GDM1 (cell line): Measurements from ENCODE around the gene MAPK9.
A peak's percentile ranks its signal among the peaks of the same experiment; 100 is the strongest.
"Not testable (repeated sequence)": the region's sequence is repeated elsewhere in the genome, so short reads cannot be mapped to it uniquely, and the experiment has no call there.

Source experiments
- DNase-seq: peaks from one replicate; lab custom pipeline; 2025; lab: John Stamatoyannopoulos, UW

The MAPK9 gene

DNA sequence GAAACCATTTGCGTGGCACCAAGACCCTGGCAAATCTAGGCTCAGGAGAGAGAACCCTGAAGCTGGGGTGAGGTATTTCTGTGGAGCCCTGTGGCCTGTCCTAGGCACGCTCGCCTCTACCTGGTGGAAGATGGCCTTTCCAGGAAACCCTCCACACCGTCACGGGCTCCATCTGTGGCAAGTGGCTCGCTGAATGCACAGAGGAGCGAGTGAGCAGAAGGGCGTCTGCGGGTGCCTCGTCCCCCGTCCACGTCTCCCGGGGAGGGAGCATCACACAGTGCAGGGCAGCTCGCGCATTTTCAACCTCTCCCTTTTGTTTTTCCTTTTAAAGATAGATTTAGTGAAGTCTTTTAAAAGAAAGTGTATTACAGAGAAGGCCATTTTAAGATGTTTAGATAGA lies 57.6 kb downstream of the MAPK9 start:
- no peak for DNase-seq

DNA sequence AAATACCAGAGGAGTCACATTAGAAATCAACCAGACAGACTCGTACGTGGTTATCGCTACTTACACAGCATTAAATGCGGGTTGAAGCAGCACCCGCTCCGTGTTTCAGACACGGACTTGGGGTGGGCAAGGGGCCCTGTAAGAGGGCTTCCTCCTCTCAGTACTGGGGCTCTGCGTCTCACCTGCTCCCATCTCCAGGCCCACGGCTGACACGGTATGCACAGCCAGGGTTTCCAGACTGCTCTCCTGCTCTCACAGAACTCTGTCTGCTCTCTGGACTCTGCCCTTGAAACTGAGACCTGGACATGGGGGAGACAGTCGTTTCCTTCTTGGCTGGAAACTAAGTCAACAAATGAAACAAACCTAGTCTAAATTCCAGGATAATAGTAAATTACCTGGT lies 58.2 kb downstream of the MAPK9 start:
- DNase-seq, result no peak

DNA sequence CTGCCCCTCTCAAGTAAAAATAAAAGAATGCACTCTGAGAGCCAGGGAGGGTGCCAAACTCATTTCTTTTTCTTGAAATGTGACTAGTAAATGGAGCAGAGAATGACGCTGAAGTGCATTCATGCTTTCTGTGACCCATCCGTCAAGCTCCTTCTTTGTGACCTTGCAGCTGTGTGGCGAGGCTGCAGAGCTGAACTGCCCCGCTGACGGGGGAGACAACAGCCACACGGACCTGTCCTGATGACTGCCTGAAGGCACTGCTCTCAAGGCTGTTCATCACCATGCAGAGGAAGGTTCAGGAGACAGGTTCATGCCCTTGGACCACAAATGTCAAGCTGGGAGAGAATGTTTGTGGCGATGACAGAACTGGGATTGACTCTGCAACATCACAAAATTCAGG lies 61.9 kb downstream of the MAPK9 start:
- DNase-seq, result no peak

DNA sequence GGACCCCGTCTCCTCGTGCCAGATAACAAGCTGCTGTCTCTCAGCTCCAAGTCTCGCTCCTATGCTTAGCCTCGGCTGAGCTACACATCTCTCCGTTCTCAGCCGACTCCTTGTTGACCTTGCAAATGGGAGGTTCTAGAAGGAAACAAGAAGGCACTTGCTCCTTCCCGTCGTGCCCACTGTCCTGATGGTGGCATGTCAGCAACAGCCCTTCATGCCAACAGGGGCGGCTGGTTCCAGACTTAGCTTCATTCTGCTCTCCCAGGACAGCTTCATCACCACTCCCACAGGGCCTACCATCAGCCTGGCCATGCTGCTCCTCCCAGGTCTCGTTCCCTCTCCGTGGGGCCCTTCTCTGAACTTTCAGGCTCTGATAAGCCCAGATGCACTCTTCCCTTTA lies 69.8 kb downstream of the MAPK9 start:
- no peak for DNase-seq

DNA sequence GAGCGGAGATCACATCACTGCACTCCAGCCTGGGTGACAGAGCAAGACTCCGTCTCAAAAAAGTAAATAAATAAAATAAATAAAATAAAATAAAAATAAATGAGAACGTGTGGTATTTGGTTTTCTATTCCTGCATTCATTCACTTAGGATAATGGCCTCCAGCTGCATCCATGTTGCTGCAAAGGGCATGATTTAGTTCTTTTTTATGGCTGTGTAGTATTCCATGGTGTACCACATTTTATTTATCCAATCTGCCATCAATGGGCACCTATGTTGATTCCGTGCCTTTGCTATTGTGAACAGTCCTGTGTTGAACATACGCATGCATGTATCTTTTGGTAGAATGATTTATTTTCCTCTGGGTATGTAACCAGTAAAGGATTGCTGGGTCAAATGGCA lies 74.1 kb downstream of the MAPK9 start:
- DNase-seq, result no peak

DNA sequence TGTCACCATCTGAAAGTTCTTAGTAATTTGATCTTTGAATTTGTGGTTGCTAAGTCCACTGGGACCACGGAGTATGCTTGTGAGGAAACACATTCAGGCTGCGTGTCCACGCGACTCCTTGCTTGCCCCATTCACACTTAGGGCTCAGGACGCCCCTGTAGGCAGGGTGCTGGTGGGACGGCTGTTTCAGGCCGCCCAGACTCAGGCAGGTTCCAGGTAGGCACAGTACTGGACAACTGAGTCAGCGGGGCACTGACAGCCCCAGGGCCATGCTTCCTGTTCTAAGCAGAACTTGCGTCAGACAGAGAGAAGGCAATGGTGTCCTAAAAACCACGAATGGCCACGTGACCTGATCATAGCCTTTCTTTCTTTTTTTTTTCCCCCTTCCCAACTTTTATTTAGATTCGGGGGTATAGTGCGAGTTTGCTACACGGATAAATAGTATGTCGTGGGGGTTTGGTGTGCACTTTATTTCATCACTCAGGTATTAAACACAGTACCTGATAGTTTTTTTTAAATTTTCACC lies 75.2 kb downstream of the MAPK9 start:
- no peak for DNase-seq

DNA sequence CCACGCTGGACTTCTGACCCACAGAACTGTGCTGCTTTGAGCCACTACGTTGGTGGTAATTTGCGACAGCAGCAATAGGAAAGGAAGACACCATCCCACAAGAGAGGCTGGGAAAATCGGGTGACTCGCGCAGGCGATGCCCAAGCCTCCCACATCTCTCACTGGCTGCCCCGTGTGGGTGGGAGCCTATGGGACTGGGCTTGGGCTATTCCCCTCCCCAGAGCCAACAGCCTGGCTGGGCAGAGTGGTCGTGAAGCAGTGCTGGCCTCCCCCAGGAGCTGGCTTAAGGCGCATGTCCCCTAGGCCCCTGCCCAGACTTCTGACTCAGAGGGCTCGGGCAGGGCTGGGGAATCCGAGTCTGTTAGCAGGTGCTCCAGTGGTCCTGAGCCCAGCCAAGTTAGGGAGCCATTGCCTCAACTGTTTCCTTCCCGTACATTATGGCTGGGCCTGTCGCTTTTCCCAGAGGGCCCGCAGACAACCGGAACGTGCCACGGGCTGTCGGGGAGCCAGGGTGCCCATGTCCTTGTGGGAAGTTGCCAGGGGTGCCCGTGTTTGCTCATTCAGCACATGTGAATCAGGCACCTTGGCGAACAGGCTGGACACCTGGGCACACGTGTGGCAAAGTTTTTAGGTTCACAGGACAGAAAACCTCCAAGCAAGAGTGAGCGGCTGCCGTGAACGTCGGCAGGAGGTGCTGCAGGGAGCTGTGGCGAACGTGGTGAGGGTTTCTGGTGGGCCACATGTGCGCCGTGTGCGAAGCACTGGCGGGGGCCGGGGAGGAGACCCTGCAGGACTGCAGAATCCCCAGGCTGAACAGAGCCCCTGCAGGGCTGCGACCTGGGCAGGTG lies 75.9 kb downstream of the MAPK9 start:
- no peak for DNase-seq

DNA sequence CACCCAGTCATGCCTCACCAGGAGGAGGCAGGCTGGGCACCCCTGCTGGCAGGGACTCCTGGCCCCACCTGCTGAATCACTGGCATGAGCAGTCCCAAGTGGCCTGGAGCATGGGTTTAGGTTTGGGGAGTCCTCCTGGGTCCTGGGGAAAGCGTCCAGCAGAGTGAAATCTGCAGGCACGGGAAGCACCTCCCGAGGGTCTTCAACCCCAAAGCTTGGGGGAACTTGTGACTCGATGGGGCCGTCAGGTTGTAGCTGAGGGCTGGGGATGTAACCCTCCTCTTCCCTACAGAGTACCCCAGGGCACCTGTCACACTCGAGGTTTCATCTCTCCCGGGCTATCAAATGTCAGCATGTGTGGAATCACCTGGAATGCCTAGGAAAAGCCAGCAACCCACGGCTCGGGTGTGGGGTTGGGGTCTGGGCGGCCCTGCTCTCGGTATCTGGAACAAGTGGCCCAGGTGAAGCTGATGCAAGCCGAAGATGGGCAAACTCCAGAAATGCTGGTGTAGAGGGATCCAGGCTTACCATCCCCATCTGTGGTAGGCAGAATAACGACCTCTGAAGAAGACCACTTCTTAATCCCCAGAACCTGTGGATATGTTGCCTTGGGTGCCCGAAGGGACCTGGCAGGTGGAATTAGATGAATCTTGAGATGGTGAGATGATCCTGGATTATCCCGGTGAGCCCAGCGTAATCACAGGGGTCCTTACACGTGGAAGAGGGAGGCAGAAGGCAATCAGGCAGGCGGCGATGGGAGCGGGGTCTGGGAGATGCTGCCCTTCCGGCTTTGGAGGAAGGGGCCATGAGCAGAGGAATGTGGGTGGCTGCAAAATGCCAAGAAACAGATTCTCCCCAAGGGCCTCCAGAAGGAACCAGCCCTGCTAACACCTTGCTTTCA lies 76.8 kb downstream of the MAPK9 start:
- DNase-seq, result no peak

DNA sequence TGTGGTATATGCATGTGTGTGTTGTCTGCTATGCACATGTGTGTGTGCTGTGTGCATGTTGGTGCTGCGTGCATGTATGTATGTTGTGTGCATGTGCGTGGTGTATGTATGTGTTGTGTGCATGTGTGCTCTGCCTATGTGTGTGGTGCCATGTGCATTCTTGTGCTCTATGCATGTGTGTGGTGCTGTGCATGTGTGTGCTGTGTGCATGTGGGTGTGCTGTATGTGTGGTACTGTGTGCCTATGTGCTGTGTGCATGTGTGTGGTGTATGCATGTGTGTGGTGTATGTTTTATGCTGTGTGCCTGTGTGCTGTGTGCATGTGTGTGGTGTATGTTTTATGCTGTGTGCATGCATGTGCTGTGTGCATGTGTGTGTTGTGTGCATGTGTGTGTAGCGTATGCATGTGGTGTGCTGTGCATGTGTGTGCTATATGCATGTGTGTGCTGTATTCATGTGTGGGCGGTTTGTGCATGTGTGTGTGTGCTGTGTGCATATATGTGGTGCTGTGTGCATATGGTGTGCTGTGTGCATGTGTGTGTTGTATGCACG lies 78.2 kb downstream of the MAPK9 start:
- DNase-seq, result no peak

DNA sequence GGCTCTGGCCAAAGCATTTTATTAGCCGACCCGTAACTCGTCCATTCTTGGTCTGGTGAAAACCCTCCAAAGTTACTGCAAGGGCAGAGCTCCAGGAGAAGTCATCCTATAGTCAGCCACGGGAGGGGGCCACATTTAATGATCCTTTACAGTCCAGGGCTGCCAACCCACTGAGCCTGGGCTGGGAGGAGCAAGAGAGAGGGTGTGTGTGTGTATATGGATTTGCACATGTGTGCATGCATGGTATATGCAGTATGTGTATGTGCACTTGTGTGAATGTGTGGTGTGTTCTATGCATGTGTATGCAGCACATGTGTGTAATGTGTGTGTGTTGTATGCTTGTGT lies 78.7 kb downstream of the MAPK9 start:
- DNase-seq, result no peak

DNA sequence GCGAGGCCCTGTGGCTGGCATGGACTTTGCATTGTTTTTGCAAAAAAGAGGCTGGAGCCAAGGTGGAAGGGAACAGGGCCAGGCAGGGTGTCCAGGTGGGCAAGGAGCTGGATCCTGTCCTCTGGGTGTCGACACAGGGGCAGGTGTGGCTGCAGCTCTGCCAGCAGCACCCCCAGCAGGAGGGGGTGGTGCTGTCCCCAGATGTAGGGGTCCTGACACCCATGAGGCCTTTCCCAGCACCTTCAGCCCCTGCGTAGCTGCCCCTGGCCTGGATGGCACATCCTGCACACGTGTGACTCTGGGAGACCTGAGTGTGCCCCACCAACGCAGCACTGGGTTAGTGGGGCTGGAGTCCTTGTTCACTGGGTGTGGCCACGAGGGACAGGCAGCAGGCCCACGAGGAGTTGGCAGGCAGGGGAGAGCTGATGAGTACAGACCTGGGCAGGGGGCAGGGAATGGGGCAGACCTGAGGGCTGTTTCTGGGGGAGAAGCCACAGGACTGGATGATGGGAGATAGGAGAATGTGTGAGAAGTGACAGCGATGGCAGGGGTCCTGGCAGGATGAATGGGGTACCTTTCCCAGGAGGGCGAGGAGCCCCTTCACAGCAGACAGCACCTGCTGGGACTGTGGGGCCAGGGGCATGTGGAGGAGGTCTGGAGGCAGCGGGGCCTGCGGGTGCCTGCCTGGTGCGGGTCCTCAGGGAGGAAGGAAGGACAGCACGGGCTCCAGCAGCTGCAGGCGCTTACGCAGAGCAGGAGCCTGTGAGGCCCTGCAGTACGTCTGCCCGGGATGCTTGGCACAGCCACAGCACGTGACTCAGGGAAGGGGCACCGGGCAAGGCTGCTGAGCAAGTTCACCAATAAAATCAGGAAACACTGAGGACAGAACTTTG lies 79.3 kb downstream of the MAPK9 start:
- no peak for DNase-seq

DNA sequence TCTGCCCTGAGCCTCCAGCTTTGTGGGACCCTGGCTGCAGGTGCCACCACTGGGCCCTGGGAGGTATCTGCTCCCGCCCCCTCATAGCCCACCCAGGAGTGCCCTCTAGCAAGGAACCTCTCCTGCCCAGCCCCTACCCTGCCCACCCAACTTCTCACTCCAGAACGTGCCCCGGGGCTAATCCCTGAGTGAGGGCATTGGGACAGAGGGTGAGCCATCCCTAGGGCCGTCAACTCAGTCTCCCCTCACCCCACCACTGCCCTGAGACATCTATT lies 80.2 kb downstream of the MAPK9 start:
- DNase-seq, result no peak

DNA sequence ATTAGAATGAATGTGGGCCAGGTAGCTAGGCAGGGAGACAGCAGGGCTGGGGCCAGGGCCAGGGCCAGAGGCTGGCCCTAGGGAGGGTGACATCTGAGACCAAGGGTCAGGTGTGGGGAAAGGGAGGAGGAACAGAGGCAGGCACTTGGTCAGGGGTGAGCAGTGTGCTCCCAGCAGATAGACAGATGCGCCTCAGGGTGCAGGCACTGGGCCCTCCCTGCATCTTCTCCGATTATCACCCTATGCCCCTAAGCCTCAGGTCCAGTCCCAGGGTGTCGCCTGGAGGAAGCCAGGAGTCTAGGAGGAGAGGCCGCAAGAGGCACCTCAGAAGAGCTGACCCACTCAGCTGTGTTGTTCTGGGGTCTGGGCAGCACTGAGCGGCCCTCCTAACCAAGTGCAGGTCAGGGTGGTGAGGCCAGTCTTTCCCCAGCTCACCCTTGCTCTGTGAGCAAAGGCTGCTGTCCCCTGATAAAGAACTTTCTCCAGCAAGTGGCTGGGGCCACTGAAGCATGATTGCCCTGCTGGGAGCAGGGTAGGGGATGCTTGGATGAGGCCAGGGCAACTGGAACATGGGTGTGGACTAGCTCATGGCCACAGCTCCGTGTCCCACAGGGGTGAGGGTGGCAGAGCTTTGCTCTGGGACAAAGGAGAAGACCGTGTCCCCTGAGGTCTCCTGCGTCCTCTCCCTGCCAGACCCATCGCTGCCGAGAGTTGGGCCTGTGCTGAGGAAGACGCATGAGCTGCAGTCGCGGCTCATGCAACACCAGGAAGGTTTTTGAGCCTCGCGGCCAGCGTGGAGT lies 80.7 kb downstream of the MAPK9 start:
- no peak for DNase-seq

DNA sequence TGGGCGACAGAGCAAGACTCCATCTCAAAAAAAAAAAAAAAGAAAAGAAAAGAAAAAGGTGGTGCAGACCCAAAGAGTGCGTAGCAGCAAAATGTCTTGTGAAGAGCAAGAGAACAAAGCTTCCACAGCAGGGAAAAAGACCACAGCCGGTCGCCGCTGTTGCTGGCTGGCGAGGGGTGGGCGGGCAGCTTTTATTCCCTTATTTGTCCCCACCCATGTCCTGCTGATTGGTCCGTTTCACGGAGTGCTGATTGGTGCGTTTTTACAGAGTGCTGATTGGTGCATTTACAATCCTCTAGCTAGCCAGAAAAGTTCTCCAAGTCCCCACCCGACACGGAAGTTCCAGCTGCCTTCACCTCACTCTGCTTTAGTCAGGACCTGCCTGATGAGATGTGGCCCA lies 81.8 kb downstream of the MAPK9 start:
- DNase-seq, result not testable (repeated sequence)

DNA sequence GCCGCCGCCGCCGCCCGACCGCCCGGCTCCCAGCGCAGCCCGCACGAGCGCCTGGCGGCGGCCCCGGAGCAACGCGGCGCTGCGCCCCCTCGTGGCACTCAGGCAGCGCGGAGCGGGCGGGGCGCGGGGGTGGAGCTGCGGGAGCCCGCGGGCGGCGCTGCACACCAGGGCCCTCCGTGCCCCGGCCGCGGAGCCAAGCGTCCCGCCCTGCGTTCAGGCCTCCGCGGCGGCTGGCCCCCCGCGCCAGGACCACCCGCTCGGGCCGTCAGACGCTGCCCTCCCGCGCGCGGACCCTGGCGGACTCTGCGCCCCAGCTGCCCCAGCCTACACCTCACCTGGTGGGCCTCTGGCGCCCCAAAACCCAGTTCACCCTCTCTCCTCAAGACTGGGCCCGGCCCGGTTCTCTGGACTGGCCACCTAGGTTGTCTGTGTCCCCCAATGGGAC lies 82.7 kb downstream of the MAPK9 start, which contains the start of gene RASGEF1C:
RASGEF1C (minus strand) TSS at position 75 of the 445 bp plus-strand sequence. CDS start 71,159 bp downstream, outside the sequence.
- peak; percentile 72 for DNase-seq

DNA sequence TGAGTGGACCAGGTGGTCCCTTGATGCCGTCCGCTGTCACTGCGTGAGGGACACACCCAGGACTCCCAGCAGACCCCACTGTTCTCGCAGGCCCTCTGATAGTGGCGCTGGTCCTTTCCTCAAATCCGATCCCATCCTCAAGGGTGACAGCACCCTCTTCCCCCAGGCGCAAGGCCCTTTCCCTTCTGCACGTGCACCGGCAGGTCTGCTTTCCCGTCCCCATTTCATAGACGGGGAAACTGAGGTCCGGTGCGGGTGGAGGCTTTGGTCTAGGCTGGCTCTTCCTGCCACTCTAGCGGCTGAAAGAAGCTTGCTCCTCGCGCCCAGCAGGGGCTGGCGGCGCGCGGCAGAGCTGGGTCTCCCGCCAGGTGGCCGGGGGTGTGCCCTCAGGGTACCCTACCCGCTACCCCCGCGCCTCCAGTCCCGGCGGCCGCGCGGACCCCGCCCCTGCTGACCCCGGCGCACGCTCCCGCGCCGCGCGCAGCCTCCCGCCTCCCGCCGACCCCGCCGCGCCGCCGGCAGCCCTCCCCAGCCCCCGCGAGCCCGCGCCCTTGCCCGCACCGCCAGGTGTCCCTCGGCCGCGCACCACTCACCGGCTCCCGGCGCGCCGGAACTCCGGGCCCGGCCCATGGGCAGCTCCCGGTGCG lies 83.3 kb downstream of the MAPK9 start:
- no peak for DNase-seq

DNA sequence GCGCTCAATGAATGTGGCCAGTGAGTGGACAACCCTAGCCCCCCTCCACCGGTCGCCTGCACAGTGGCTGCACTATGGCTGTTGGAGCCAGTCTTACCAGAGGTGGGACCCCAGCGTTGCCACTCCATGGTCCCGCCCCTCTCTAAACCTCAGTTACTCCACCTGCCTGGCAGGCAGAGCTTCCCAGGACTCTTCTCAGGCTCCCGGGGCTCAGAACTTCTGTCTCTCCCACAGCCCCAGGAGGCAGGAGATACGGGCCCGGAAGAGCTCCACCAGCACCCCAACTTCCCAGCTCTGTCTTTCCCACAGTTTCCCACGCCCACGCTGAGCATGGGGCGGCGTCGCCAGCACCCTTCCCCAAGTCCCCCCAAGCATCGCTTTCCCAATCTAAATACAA lies 83.8 kb downstream of the MAPK9 start:
- no peak for DNase-seq

DNA sequence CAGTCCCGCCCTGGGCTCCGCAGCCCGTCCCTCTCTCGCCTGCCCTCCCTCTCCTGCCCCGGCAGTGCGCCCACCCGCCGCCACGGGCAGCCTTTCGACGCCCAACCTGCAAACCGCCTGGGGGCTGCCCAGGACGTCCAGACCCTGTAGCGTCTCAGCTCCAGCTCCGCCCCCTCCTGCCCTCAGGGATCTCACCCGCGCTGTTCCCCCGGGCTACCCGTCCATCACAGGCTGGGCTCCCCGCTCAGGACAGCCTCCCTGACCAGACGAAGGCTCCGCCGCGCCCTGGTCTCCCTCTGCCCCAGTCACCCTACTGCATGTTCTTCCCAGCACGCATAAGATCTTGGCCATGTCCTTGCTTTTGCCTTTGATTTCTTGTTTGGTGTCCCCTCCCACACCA lies 84.3 kb downstream of the MAPK9 start:
- DNase-seq, result no peak

DNA sequence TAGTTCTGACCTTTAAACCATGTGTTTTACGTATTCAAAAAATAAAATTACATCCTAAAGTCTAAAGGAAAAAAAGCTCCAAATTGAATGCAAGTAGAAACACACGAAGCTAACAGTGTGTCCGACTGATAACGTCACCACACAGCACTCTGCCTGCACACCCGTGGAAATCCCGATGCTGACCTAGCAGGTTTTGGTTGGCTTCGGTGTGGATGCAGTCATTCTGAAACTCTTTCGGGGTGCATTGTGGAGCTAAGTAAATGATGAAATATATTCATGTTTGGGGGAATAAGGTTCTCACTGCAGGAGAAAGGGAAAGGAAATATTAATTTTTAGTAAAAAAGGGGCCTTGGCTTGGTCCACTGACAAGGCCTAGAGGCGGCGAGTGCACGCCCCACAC lies 84.9 kb downstream of the MAPK9 start:
- DNase-seq, result no peak

DNA sequence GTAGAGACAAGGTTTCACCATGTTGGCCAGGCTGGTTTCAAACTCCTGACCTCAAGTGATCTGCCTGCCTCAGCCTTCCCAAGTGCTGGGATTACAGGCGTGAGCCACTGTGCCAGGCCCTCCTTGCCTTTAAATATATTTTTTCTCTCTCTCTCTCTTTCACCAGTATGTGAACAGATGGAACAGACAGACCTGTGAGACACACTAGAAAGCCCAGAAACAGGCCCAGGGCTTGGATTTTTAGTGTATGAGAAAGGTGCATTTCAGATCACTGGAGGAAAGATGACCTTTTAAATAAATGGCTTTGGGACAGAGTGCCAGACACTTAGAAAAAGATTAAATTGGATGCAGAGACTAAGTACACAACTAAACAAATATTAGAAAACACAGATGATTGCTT lies 86.0 kb downstream of the MAPK9 start:
- no peak for DNase-seq
